Ishikawa (cell line): ENCODE data around the gene NPR2.

Source experiments
- EP300 ChIP-seq: IDR thresholded peaks from 2 replicates; pipeline ENCODE4 v1.6.1; 2012; ENCODE audit warnings: borderline replicate concordance
- MAX ChIP-seq: IDR thresholded peaks from 2 replicates; pipeline ENCODE4 v1.6.1; 2012
- RAD21 ChIP-seq: IDR thresholded peaks from 2 replicates; pipeline ENCODE4 v1.6.1; 2012; ENCODE audit warnings: low read depth
- REST ChIP-seq: IDR thresholded peaks from 2 replicates; pipeline ENCODE4 v1.6.1; 2012; ENCODE audit warnings: low read depth, mild to moderate bottlenecking
- TAF1 ChIP-seq: IDR thresholded peaks from 2 replicates; pipeline ENCODE4 v1.6.1; 2012; ENCODE audit warnings: low read depth, mild to moderate bottlenecking
- TCF12 ChIP-seq: IDR thresholded peaks from 2 replicates; pipeline ENCODE4 v1.6.1; 2012; ENCODE audit warnings: low read depth
- YY1 ChIP-seq: IDR thresholded peaks from 2 replicates; pipeline ENCODE4 v1.6.1; 2012; ENCODE audit warnings: low read depth

- TF ChIP-seq MAX (no peak), EP300 (no peak), RAD21 (no peak), REST (no peak), YY1 (no peak), TAF1 (no peak), TCF12 (no peak)
These were observed 22.2 kb downstream of the NPR2 start for GRCh38 chr9:35813434-35814105.
